K562 (cell line): Measurements from ENCODE around the gene AGFG2. TPM values are rescaled to one million over a fixed set of nuclear protein-coding genes. Genes with fewer than 3 reads are reported as not detected.
A peak's percentile ranks its signal among the peaks of the same experiment; 100 is the strongest.

ENCODE experiments used
- ATAC-seq: fragments of 200-7000 bp; cut with Tn5 transposase; 3 replicates; pipeline ENCODE4 v1.9.1; 2020; ENCODE audit warnings: moderate library complexity
- BruUV-seq: library from RNA; stranded (reverse); fragments of 400-500 nt; replicated peaks from 2 replicates; lab custom pipeline; 2021; lab: Mats Ljungman, UMichigan
- CTCF ChIA-PET: fragments of 300-600 bp; formaldehyde crosslinking; extraction: SDS; loops from one replicate; lab custom pipeline; 2021; ENCODE audit warnings: low intra/inter-chr PET ratio; lab: Yijun Ruan, JAX
- POLR2A ChIA-PET: fragments of 300-600, 350-650 bp; sonication (Branson Sonifier 250); formaldehyde crosslinking; extraction: SDS; loops from one replicate; lab custom pipeline; 2021; ENCODE audit warnings: antibody characterized with exemption, inconsistent platforms; lab: Yijun Ruan, JAX
- DNase-seq, 4 experiments: peaks; one replicate each; pipeline versions ENCODE4 v3.0.0 to v3.0.0-alpha.2; 2011 to 2018; ENCODE audit warnings: low spot score in 3 of 4, mixed read lengths in 3 of 4; ENCODE audit errors: extremely low read depth in 1 of 4
- FAIRE-seq: peaks from 2 replicates; lab custom pipeline; 2011; peaks lifted over from hg19 to GRCh38; lab: Jason Lieb, UNC
- H2AFZ ChIP-seq: 2 replicates; pipeline ENCODE4 v1.6.0; 2011; ENCODE audit warnings: low read depth, low read length, control low read depth, inconsistent platforms
- H3K27ac ChIP-seq: fragments of 200-600 bp; 3 replicates; pipeline ENCODE4 v1.8.0; 2011; ENCODE audit warnings: low read depth, mild to moderate bottlenecking, control low read depth, inconsistent platforms, low read length, moderate library complexity, mixed read lengths; ENCODE audit errors: extremely low read depth
- H3K27me3 ChIP-seq, 2 experiments: fragments of 300-600 bp in 1 of 2; 2 replicates in 1 of 2; 3 replicates in 1 of 2; pipeline versions ENCODE4 v1.6.0 to v1.8.0; 2011; ENCODE audit warnings: inconsistent platforms in 2 of 2, low read length in 2 of 2, mild to moderate bottlenecking in 1 of 2, mixed read lengths in 1 of 2, moderate library complexity in 1 of 2; ENCODE audit not compliant: control insufficient read depth in 2 of 2, insufficient read depth in 2 of 2
- H3K36me3 ChIP-seq: fragments of 300-600 bp; 3 replicates; pipeline ENCODE4 v1.8.0; 2011; ENCODE audit warnings: mild to moderate bottlenecking, low read length, inconsistent platforms; ENCODE audit not compliant: control insufficient read depth, insufficient read depth
- H3K4me1 ChIP-seq, 2 experiments: fragments of 200-600 bp in 1 of 2; replicated peaks in 1 of 2; 2 replicates in 1 of 2; 3 replicates in 1 of 2; pipeline versions ENCODE4 v1.5.1 to v1.8.0; 2011; ENCODE audit warnings: inconsistent platforms in 2 of 2, low read length in 2 of 2, mild to moderate bottlenecking in 1 of 2, mixed read lengths in 1 of 2, moderate library complexity in 1 of 2; ENCODE audit not compliant: control insufficient read depth in 2 of 2, insufficient read depth in 2 of 2
- H3K4me2 ChIP-seq: 2 replicates; pipeline ENCODE4 v1.6.1; 2011; ENCODE audit warnings: low read length, control low read depth, inconsistent platforms, mixed read lengths; ENCODE audit not compliant: insufficient read depth
- H3K4me3 ChIP-seq: fragments of 200-600 bp; sonication (generic), shearing (Covaris generic); 2 replicates; pipeline ENCODE4 v1.5.1; 2016; ENCODE audit warnings: control low read depth, inconsistent platforms
- H3K79me2 ChIP-seq: fragments of 200-600 bp; 3 replicates; pipeline ENCODE4 v1.8.0; 2011; ENCODE audit warnings: low read length, inconsistent platforms; ENCODE audit not compliant: control insufficient read depth, insufficient read depth
- H3K9ac ChIP-seq, 2 experiments: 2 replicates each; pipeline versions ENCODE4 v1.6.0 to v1.6.1; 2011; ENCODE audit warnings: low read depth in 2 of 2, low read length in 2 of 2, control low read depth in 1 of 2, inconsistent platforms in 1 of 2, mild to moderate bottlenecking in 1 of 2, mixed read lengths in 1 of 2; ENCODE audit not compliant: insufficient read depth in 1 of 2
- H3K9me1 ChIP-seq: one replicate; pipeline ENCODE4 v1.6.0; 2011; ENCODE audit warnings: inconsistent platforms, mild to moderate bottlenecking, low read length, moderate library complexity; ENCODE audit not compliant: control insufficient read depth, insufficient read depth
- H3K9me3 ChIP-seq: replicated peaks from 2 replicates; pipeline ENCODE4 v1.5.1; 2011; ENCODE audit warnings: low read depth, low read length, inconsistent platforms; ENCODE audit not compliant: control insufficient read depth, insufficient read depth
- H4K20me1 ChIP-seq: replicated peaks from 2 replicates; pipeline ENCODE4 v1.6.1; 2011; ENCODE audit warnings: low read length, inconsistent platforms, mixed read lengths; ENCODE audit not compliant: control insufficient read depth, insufficient read depth
- ARID2 ChIP-seq: fragments of 450-650 bp; IDR thresholded peaks from 2 replicates; pipeline ENCODE4 v1.6.1; 2017; ENCODE audit warnings: antibody characterized with exemption, mild to moderate bottlenecking
- CC2D1A ChIP-seq: fragments of 450-650 bp; IDR thresholded peaks from 2 replicates; pipeline ENCODE4 v1.6.1; 2017; ENCODE audit warnings: mild to moderate bottlenecking
- GMEB1 ChIP-seq: fragments of 250-450 bp; sonication (Bioruptor Pico); IDR thresholded peaks from 2 replicates; pipeline ENCODE4 v1.4.0; 2020; ENCODE audit warnings: mild to moderate bottlenecking
- HNRNPLL ChIP-seq: fragments of 200-400 bp; formaldehyde crosslinking; IDR thresholded peaks from 2 replicates; pipeline ENCODE4 v1.6.1; 2017; ENCODE audit warnings: low read length, low read depth, mild to moderate bottlenecking; ENCODE audit not compliant: poor library complexity, severe bottlenecking
- NR2C1 ChIP-seq, 2 experiments: fragments of 450-650 bp; IDR thresholded peaks; 2 replicates each; pipeline ENCODE4 v1.6.1; 2017; ENCODE audit warnings: mild to moderate bottlenecking in 2 of 2, antibody characterized with exemption in 1 of 2, inconsistent platforms in 1 of 2, missing compliant biosample characterization in 1 of 2, missing genetic modification characterization in 1 of 2
- POLR2H ChIP-seq: IDR thresholded peaks from 2 replicates; pipeline ENCODE4 v1.6.1; 2016; ENCODE audit warnings: missing genetic modification characterization, low read depth, mild to moderate bottlenecking, control low read depth, missing compliant biosample characterization, moderate library complexity
- RFX1 ChIP-seq: fragments of 450-650 bp; IDR thresholded peaks from 2 replicates; pipeline ENCODE4 v1.6.1; 2016; ENCODE audit warnings: mild to moderate bottlenecking, moderate library complexity
- ZBTB1 ChIP-seq: sonication (generic); formaldehyde crosslinking; IDR thresholded peaks from 2 replicates; pipeline ENCODE4 v1.8.1; 2023; ENCODE audit warnings: missing genetic modification reagents, low read depth, mild to moderate bottlenecking, borderline replicate concordance
- WGBS: fragments of 100-300 bp; shearing (Covaris generic); methylation state at CpG from one replicate; pipeline ENCODE4 v1.1.6; 2016; ENCODE audit warnings: low coverage, mixed read lengths; ENCODE audit not compliant: insufficient coverage; ENCODE audit errors: missing lambda C conversion rate; 5-methylcytosine and 5-hydroxymethylcytosine counted together
- in situ Hi-C: fragments of 300-500 bp; cut with MboI; formaldehyde crosslinking; loops from 4 replicates; pipeline ENCODE4 v1.15.0; 2018; ENCODE audit warnings: inconsistent platforms, mixed read lengths
- intact Hi-C: fragments of 100-400 bp; cut with micrococcal nuclease; formaldehyde crosslinking; loops from 2 replicates; pipeline ENCODE4 v1.14.2; 2022
- polyA plus RNA-seq, 8 experiments: library from polyadenylated mRNA; depleted of rRNA in 4 of 8; stranded (reverse) in 5 of 8; unstranded in 3 of 8; fragments of >200 nt; fragmentation: Nextera tagmentation in 2 of 8; fragmentation: Illumina TruSeq in 1 of 8; extraction: Ambion mirVana in 2 of 8; extraction: Trizol in 1 of 8; gene quantifications; 2 replicates each; pipeline versions ENCODE4 v1.2.1 to v1.2.3, GENCODE V29; 2011 to 2014; ENCODE audit warnings: inconsistent platforms in 1 of 8, missing spikeins in 1 of 8
- total RNA-seq, 7 experiments: library from RNA; depleted of rRNA in 6 of 7; stranded (reverse); fragments of >200 nt in 6 of 7; fragmentation: Illumina TruSeq in 2 of 7; extraction: Trizol in 2 of 7; gene quantifications; 2 replicates each; pipeline versions ENCODE4 v1.2.1 to v1.2.3, GENCODE V29; 2011 to 2021; ENCODE audit warnings: low replicate concordance in 1 of 7
- TF ChIP-seq, protein P1 (sequence below): sonication (generic); formaldehyde crosslinking; IDR thresholded peaks from 2 replicates; pipeline ENCODE4 v1.8.1; 2022; ENCODE audit warnings: missing genetic modification reagents
- TF ChIP-seq, protein P2 (sequence below): fragments of 250-450 bp; sonication (Bioruptor Pico); IDR thresholded peaks from 2 replicates; pipeline ENCODE4 v1.5.1; 2021; ENCODE audit warnings: mild to moderate bottlenecking

The AGFG2 gene
- total and polyA plus RNA-seq, 9 of the 15 experiments (the other 6 are each of a cell fraction or from before 2014, with no cell fraction given), result 0.31 to 23.1 (median 6.5) TPM

DNA sequence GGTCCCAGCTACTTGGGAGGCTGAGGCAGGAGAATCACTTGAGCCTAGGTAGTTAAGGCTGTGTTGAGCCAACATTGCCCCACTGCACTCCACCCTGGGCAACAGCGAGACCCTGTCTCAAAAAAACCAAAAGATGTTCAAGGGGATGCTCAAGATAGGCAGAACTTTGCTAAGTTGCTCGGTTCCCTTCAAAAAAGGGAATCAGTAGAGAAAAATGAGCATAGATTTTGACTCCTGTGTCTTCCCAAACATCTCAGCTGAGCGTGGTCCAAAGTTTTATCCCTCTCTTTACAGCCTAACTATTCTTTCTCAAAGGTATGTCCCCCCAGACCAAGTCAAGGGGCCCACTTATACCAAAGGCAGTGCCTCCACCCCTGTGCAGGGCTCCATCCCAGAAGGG, 14.0 kb downstream of the AGFG2 start (continued):
- TF ChIP-seq, protein P1, sequence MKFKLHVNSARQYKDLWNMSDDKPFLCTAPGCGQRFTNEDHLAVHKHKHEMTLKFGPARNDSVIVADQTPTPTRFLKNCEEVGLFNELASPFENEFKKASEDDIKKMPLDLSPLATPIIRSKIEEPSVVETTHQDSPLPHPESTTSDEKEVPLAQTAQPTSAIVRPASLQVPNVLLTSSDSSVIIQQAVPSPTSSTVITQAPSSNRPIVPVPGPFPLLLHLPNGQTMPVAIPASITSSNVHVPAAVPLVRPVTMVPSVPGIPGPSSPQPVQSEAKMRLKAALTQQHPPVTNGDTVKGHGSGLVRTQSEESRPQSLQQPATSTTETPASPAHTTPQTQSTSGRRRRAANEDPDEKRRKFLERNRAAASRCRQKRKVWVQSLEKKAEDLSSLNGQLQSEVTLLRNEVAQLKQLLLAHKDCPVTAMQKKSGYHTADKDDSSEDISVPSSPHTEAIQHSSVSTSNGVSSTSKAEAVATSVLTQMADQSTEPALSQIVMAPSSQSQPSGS (CRISPR knock-in tag), result no peak
- no peak for TF ChIP-seq RFX1

- BruUV-seq, result TSS peak; percentile 13
- Histone ChIP-seq H3K4me1 (peaks cover 7 to 9% of the 10 kb centered on the region in 2 experiments; a peak in 3 of 5 replicates), H3K4me2 (no peak overlapping the region), H3K36me3 (peaks cover 62% of the 10 kb centered on the region; the same call in 2 of the 3 replicates), H3K27ac (peak overlapping the region; percentile 15; the same call in 1 of the 3 replicates), H3K4me3 (no peak overlapping the region), H3K27me3 (no peaks in the 10 kb centered on the region), H4K20me1 (no peaks in the 10 kb centered on the region), H2AFZ (no peak overlapping the region), H3K79me2 (no peaks in the 10 kb centered on the region), H3K9me3 (no peaks in the 10 kb centered on the region), H3K9ac (no peak overlapping the region), H3K9me1 (no peaks in the 10 kb centered on the region)
- CTCF ChIA-PET, result no interaction called here
- 78% methylated on average over 5 of the region's 5 CpGs for WGBS
- no peak for FAIRE-seq
- TF ChIP-seq CC2D1A (no peak), ZBTB1 (no peak), GMEB1 (CRISPR knock-in tag) (no peak), POLR2H (no peak), NR2C1 (IDR thresholded peaks at IDR 0.05) (0 out of 2 replicates have a peak, but pooled peaks have one; percentile 10), NR2C1 (tag; IDR thresholded peaks at IDR 0.05) (0 out of 2 replicates have a peak, but pooled peaks have one; percentile 27), ARID2 (no peak), HNRNPLL (no peak)
- TF ChIP-seq, protein P2, sequence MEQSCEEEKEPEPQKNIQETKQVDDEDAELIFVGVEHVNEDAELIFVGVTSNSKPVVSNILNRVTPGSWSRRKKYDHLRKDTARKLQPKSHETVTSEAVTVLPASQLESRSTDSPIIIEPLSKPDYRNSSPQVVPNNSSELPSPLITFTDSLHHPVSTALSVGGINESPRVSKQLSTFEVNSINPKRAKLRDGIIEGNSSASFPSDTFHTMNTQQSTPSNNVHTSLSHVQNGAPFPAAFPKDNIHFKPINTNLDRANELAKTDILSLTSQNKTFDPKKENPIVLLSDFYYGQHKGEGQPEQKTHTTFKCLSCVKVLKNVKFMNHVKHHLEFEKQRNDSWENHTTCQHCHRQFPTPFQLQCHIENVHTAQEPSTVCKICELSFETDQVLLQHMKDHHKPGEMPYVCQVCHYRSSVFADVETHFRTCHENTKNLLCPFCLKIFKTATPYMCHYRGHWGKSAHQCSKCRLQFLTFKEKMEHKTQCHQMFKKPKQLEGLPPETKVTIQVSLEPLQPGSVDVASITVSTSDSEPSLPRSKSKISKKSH (CRISPR knock-in tag), result no peak
- no peak for ATAC-seq
- POLR2A ChIA-PET, result interaction anchor here (0.9 kb wide), 2 partner anchors 11 to 30 kb away, joined by 3 to 4 read pairs; partner anchors contain the start of genes FBXO24 and LRCH4
- in situ Hi-C loops, result loop anchor here (25.0 kb wide), 1 partner anchor 93 kb away; the partner anchor contains the start of gene SPACDR
- DNase-seq, result no peak
- intact Hi-C loops, result no loop called here
Measured at GRCh38 chr7:100555701-100556100, 16.7 kb downstream of the AGFG2 start.
